WERI-Rb-1 (cell line): ENCODE results near the gene CLPSL2.

Experiments
- DNase-seq: peaks from one replicate; pipeline ENCODE4 v3.0.0-alpha.2; 2020
- H3K27ac ChIP-seq: fragments of 250-450 bp; sonication (Bioruptor Pico); 2 replicates; pipeline ENCODE4 v1.5.1; 2020; ENCODE audit warnings: mild to moderate bottlenecking, moderate library complexity
- H3K27me3 ChIP-seq: fragments of 250-450 bp; sonication (Bioruptor Pico); 2 replicates; pipeline ENCODE4 v1.5.1; 2021; ENCODE audit warnings: mild to moderate bottlenecking, low read depth, moderate library complexity; ENCODE audit not compliant: insufficient read depth, severe bottlenecking
- H3K36me3 ChIP-seq: fragments of 250-450 bp; sonication (Bioruptor Pico); 2 replicates; pipeline ENCODE4 v1.5.1; 2020; ENCODE audit warnings: mild to moderate bottlenecking, moderate library complexity
- H3K4me3 ChIP-seq: 2 replicates; pipeline ENCODE4 v1.5.1; 2011; ENCODE audit warnings: low read depth, mild to moderate bottlenecking, control low read depth, low read length
- H3K9me3 ChIP-seq: fragments of 250-450 bp; sonication (Bioruptor Pico); 2 replicates; pipeline ENCODE4 v1.5.1; 2021; ENCODE audit warnings: mild to moderate bottlenecking, moderate library complexity; ENCODE audit not compliant: severe bottlenecking
- CTCF ChIP-seq: IDR thresholded peaks from 2 replicates; pipeline ENCODE4 v1.5.1; 2011; ENCODE audit warnings: low read depth, mild to moderate bottlenecking, control low read depth, inconsistent platforms, low read length

The CLPSL2 gene

GRCh38 chr6:35817515-35817914, 41.1 kb downstream of the CLPSL2 start:
- H3K27me3 ChIP-seq = no peaks in the 10 kb centered on the region

GRCh38 chr6:35823601-35824000, 47.2 kb downstream of the CLPSL2 start:
- DNase-seq = no peak
- no peak overlapping the region for H3K4me3 ChIP-seq
- H3K9me3 ChIP-seq = no peaks in the 10 kb centered on the region
- no peak overlapping the region for H3K27ac ChIP-seq
- no peak for TF ChIP-seq CTCF
- H3K36me3 ChIP-seq = no peaks in the 10 kb centered on the region
- H3K27me3 ChIP-seq = no peaks in the 10 kb centered on the region

More at GRCh38 chr6:35817515-35817914, 41.1 kb downstream of the CLPSL2 start:
- no peak overlapping the region for H3K4me3 ChIP-seq
- H3K9me3 ChIP-seq = peaks cover 14% of the 10 kb centered on the region
- no peaks in the 10 kb centered on the region for H3K36me3 ChIP-seq
- no peak for DNase-seq
- no peak overlapping the region for H3K27ac ChIP-seq
- TF ChIP-seq CTCF = no peak

GRCh38 chr6:35824552-35825192, 48.3 kb downstream of the CLPSL2 start:
- Histone ChIP-seq H3K4me3 (no peak overlapping the region), H3K27me3 (no peaks in the 10 kb centered on the region), H3K36me3 (no peaks in the 10 kb centered on the region), H3K9me3 (no peaks in the 10 kb centered on the region), H3K27ac (no peak overlapping the region)
- TF ChIP-seq CTCF = no peak
- DNase-seq = no peak
